HL-60 (cell line): ENCODE results near the gene C16orf95.

Source experiments
- DNase-seq, 2 experiments: peaks; one replicate each; pipeline ENCODE4 v3.0.0-alpha.2; 2010 to 2020; ENCODE audit warnings: low read depth in 1 of 2, low spot score in 1 of 2
- H3K27ac ChIP-seq: fragments of 250-450 bp; sonication (Bioruptor Pico); replicated peaks from 2 replicates; pipeline ENCODE4 v1.5.1; 2020; ENCODE audit warnings: mild to moderate bottlenecking, moderate library complexity
- H3K27me3 ChIP-seq: fragments of 250-450 bp; sonication (Bioruptor Pico); 2 replicates; pipeline ENCODE4 v1.5.1; 2021; ENCODE audit warnings: mild to moderate bottlenecking, moderate library complexity; ENCODE audit not compliant: insufficient read depth, poor library complexity, severe bottlenecking
- H3K4me3 ChIP-seq: replicated peaks from 2 replicates; pipeline ENCODE4 v1.5.1; 2011; ENCODE audit warnings: mild to moderate bottlenecking, control low read depth, low read length; ENCODE audit not compliant: insufficient read depth
- CTCF ChIP-seq: IDR thresholded peaks from one replicate; pipeline ENCODE4 v1.5.1; 2011; ENCODE audit warnings: low read length, control low read depth, inconsistent platforms; ENCODE audit not compliant: insufficient read depth
- GABPA ChIP-seq: IDR thresholded peaks from 2 replicates; pipeline ENCODE4 v1.6.1; 2012; ENCODE audit warnings: low read depth
- POLR2AphosphoS5 ChIP-seq: IDR thresholded peaks from 2 replicates; pipeline ENCODE4 v1.6.1; 2012; ENCODE audit warnings: low read depth
- SPI1 ChIP-seq: IDR thresholded peaks from 2 replicates; pipeline ENCODE4 v1.6.1; 2012; ENCODE audit warnings: low read depth, mild to moderate bottlenecking, borderline replicate concordance
- TF ChIP-seq, protein P1 (sequence below): IDR thresholded peaks from 2 replicates; pipeline ENCODE4 v1.6.1; 2012; ENCODE audit warnings: low read depth; ENCODE audit not compliant: insufficient replicate concordance

The C16orf95 gene

DNA sequence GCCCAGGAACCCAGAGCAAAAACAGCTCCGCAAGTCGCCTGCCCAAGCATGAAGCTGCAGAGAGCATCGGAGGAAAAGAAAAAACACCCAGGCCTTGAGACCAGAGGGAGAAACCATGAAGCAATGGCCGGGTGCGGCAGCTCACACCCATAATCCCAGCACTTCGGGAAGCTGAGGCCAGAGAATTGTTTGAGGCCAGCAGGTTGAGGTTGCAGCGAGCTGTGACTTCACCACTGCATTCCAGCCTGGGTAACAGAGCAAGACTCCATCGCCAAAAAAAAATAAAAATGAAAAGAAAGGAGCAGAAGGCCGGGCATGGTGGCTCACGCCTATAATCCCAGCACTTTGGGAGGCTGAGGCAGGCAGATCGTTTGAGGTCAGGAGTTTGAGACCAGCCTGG is 40.3 kb downstream of the C16orf95 start:
- no peak for TF ChIP-seq GABPA
- no peak for TF ChIP-seq POLR2AphosphoS5
- TF ChIP-seq, protein P1, sequence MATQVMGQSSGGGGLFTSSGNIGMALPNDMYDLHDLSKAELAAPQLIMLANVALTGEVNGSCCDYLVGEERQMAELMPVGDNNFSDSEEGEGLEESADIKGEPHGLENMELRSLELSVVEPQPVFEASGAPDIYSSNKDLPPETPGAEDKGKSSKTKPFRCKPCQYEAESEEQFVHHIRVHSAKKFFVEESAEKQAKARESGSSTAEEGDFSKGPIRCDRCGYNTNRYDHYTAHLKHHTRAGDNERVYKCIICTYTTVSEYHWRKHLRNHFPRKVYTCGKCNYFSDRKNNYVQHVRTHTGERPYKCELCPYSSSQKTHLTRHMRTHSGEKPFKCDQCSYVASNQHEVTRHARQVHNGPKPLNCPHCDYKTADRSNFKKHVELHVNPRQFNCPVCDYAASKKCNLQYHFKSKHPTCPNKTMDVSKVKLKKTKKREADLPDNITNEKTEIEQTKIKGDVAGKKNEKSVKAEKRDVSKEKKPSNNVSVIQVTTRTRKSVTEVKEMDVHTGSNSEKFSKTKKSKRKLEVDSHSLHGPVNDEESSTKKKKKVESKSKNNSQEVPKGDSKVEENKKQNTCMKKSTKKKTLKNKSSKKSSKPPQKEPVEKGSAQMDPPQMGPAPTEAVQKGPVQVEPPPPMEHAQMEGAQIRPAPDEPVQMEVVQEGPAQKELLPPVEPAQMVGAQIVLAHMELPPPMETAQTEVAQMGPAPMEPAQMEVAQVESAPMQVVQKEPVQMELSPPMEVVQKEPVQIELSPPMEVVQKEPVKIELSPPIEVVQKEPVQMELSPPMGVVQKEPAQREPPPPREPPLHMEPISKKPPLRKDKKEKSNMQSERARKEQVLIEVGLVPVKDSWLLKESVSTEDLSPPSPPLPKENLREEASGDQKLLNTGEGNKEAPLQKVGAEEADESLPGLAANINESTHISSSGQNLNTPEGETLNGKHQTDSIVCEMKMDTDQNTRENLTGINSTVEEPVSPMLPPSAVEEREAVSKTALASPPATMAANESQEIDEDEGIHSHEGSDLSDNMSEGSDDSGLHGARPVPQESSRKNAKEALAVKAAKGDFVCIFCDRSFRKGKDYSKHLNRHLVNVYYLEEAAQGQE, result no peak
- TF ChIP-seq CTCF, result no peak
- TF ChIP-seq SPI1, result no peak
- H3K27me3 ChIP-seq, result no peaks in the 10 kb centered on the region
- DNase-seq, result no peak
- no peak overlapping the region for H3K27ac ChIP-seq
- no peak overlapping the region for H3K4me3 ChIP-seq

- no peak for TF ChIP-seq CTCF
- TF ChIP-seq GABPA, result no peak
- no peak for TF ChIP-seq SPI1
- TF ChIP-seq, protein P1, result no peak
- no peak for TF ChIP-seq POLR2AphosphoS5
- no peaks in the 10 kb centered on the region for H3K27me3 ChIP-seq
- no peak overlapping the region for H3K4me3 ChIP-seq
- no peak overlapping the region for H3K27ac ChIP-seq
- no peak for DNase-seq
These were observed 41.0 kb downstream of the C16orf95 start for GRCh38 chr16:87276091-87276701.

DNA sequence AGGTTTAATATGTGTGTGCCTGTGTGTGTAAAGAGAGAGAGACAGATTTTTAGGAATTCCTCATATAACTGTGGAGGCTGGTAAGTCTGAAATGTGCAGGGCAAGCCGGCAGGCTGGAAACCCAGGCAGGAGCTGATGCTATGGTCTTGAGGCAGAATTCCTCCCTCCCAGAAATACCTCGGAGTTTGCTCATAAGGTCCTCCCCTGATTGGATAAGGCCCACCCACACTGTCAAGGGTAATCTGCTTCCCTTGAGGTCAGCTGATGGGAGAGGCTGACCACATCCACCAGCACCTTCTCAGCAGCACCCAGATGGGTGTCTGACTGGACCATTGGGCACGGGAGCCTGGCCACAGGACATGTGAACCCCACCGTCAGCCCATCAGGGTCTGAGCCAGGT is 42.4 kb downstream of the C16orf95 start:
- Histone ChIP-seq H3K4me3 (no peak overlapping the region), H3K27me3 (no peaks in the 10 kb centered on the region), H3K27ac (no peak overlapping the region)
- no peak for TF ChIP-seq SPI1
- TF ChIP-seq, protein P1, result no peak
- TF ChIP-seq POLR2AphosphoS5, result no peak
- no peak for TF ChIP-seq CTCF
- TF ChIP-seq GABPA, result no peak
- DNase-seq, result no peak
